Aorta (tissue), 5 donors: ENCODE results near the gene PEA15. TPM values are rescaled to one million over a fixed set of nuclear protein-coding genes. Genes with fewer than 3 reads are reported as not detected.
A peak's percentile ranks its signal among the peaks of the same experiment; 100 is the strongest.

ENCODE experiments used
- ATAC-seq: fragments of 200-7000 bp; cut with Tn5 transposase; one replicate; pipeline ENCODE4 v1.9.1; 2022; ENCODE audit warnings: moderate library complexity; ENCODE audit not compliant: low FRiP score
- DNase-seq, 2 donors: peaks; one replicate each; pipeline ENCODE4 v3.0.0-alpha.2; 2020
- H3K27ac ChIP-seq, 2 donors: one replicate each; pipeline ENCODE4 v1.5.1; 2013; ENCODE audit warnings: low read length in 2 of 2, mild to moderate bottlenecking in 2 of 2, moderate library complexity in 2 of 2, control low read depth in 1 of 2, inconsistent platforms in 1 of 2, low read depth in 1 of 2
- H3K27me3 ChIP-seq, 2 donors: one replicate each; pipeline ENCODE4 v1.6.1; 2013; ENCODE audit warnings: control low read depth in 1 of 2, low read length in 1 of 2, mild to moderate bottlenecking in 1 of 2, moderate library complexity in 1 of 2; ENCODE audit not compliant: insufficient read depth in 2 of 2, control insufficient read depth in 1 of 2
- H3K36me3 ChIP-seq, 2 donors: one replicate each; pipeline ENCODE4 v1.6.1; 2013; ENCODE audit warnings: control low read depth in 1 of 2, low read length in 1 of 2, mild to moderate bottlenecking in 1 of 2; ENCODE audit not compliant: insufficient read depth in 2 of 2, control insufficient read depth in 1 of 2
- H3K4me1 ChIP-seq, 2 donors: one replicate each; pipeline ENCODE4 v1.6.1; 2013; ENCODE audit warnings: low read length in 2 of 2, control low read depth in 1 of 2, mild to moderate bottlenecking in 1 of 2, moderate library complexity in 1 of 2; ENCODE audit not compliant: insufficient read depth in 2 of 2, control insufficient read depth in 1 of 2
- H3K4me3 ChIP-seq, 2 donors: one replicate each; pipeline ENCODE4 v1.5.1; 2013; ENCODE audit warnings: low read length in 2 of 2, control low read depth in 1 of 2, mild to moderate bottlenecking in 1 of 2
- H3K9me3 ChIP-seq: one replicate; pipeline ENCODE4 v1.6.1; 2013; ENCODE audit warnings: mild to moderate bottlenecking, low read length; ENCODE audit not compliant: control insufficient read depth
- WGBS, 2 donors: extraction: QIAGEN DNeasy Blood & Tissue Kit; methylation state at CpG; one replicate each; pipeline ENCODE4 v1.1.7; 2013; 5-methylcytosine and 5-hydroxymethylcytosine counted together
- intact Hi-C, 2 donors: fragments of 100-400 bp; cut with DNase I; formaldehyde crosslinking; loops; one replicate each; pipeline versions ENCODE4 v1.14.2 to v1.15.0; 2022
- polyA plus RNA-seq, 2 donors: library from polyadenylated mRNA; stranded (reverse); fragments of 200-250 nt; gene quantifications; one replicate each; pipeline ENCODE4 v1.2.3, GENCODE V29; 2013
- total RNA-seq, 2 donors: library from RNA; stranded (reverse); fragmentation: NEBNext Ultra II Directional; extraction: Animal tissue kit (Norgen Biotek cat#: 25700); gene quantifications; one replicate each; pipeline ENCODE4 v1.2.1, GENCODE V29; 2021
- donor health status: healthy with polysubstance abuse.
- donor health status: Bipolar disorder and iron deficiency.
- donor health status: DM: no; HTN: no; CAD: no.
- donor health status: DM: no; HTN: no; CAD: no.
- donor health status: DM: yes; HTN: yes; CAD: no.

PEA15 gene
- total and polyA plus RNA-seq, 4 donors, result 258 to 350 (median 305) TPM

- intact Hi-C loops, result no loop called here
- no peak overlapping the region for H3K4me3 ChIP-seq
- H3K27me3 ChIP-seq, result no peaks in the 10 kb centered on the region
- ATAC-seq (no peak), DNase-seq (no peak)
- no peaks in the 10 kb centered on the region for H3K9me3 ChIP-seq
- 94 to 96% methylated on average over 4 of the region's 4 CpGs for WGBS, 2 donors
- no peak overlapping the region for H3K27ac ChIP-seq
- H3K4me1 ChIP-seq, result no peaks in the 10 kb centered on the region
- no peaks in the 10 kb centered on the region for H3K36me3 ChIP-seq
Measured at GRCh38 chr1:160171354-160171753, 33.8 kb upstream of the PEA15 start.

GRCh38 chr1:160171980-160172379, 33.2 kb upstream of the PEA15 start:
- Histone ChIP-seq H3K9me3 (no peaks in the 10 kb centered on the region), H3K27ac (no peak overlapping the region), H3K27me3 (no peaks in the 10 kb centered on the region), H3K4me1 (no peaks in the 10 kb centered on the region), H3K4me3 (no peak overlapping the region), H3K36me3 (no peaks in the 10 kb centered on the region)
- ATAC-seq (no peak), DNase-seq (no peak)
- 60 to 70% methylated on average over 9 of the region's 9 CpGs for WGBS, 2 donors
- intact Hi-C loops, result no loop called here

- Histone ChIP-seq H3K9me3 (no peaks in the 10 kb centered on the region), H3K36me3 (no peaks in the 10 kb centered on the region), H3K27me3 (no peaks in the 10 kb centered on the region), H3K4me3 (no peak overlapping the region), H3K27ac (no peak overlapping the region), H3K4me1 (no peaks in the 10 kb centered on the region)
- intact Hi-C loops, result no loop called here
- DNase-seq (no peak), ATAC-seq (no peak)
- 93 to 96% methylated on average over 2 of the region's 2 CpGs for WGBS, 2 donors
Measured at GRCh38 chr1:160177231-160177630, 28.0 kb upstream of the PEA15 start.

GRCh38 chr1:160177667-160178066, 27.5 kb upstream of the PEA15 start:
- Histone ChIP-seq H3K27ac (no peak overlapping the region), H3K36me3 (no peaks in the 10 kb centered on the region), H3K27me3 (no peaks in the 10 kb centered on the region), H3K4me3 (no peak overlapping the region), H3K9me3 (no peaks in the 10 kb centered on the region), H3K4me1 (no peaks in the 10 kb centered on the region)
- DNase-seq, result no peak
- ATAC-seq, result no peak
- WGBS, 2 donors, result 88% methylated on average over 1 of the region's 1 CpG
- intact Hi-C loops, result no loop called here

- Histone ChIP-seq H3K4me1 (no peaks in the 10 kb centered on the region), H3K9me3 (no peaks in the 10 kb centered on the region), H3K4me3 (no peak overlapping the region), H3K36me3 (no peaks in the 10 kb centered on the region), H3K27ac (no peak overlapping the region), H3K27me3 (no peaks in the 10 kb centered on the region)
- ATAC-seq, result no peak
- intact Hi-C loops, result no loop called here
- no peak for DNase-seq
- 90 to 92% methylated on average over 2 of the region's 2 CpGs for WGBS, 2 donors
Measured at GRCh38 chr1:160178731-160179130, 26.5 kb upstream of the PEA15 start.

- no peak overlapping the region for H3K27ac ChIP-seq
- WGBS, 2 donors, result 92% methylated on average over 4 of the region's 4 CpGs
Measured at GRCh38 chr1:160179336-160179735, 25.8 kb upstream of the PEA15 start.

GRCh38 chr1:160186246-160186645, 18.9 kb upstream of the PEA15 start:
- intact Hi-C loops, result no loop called here

More at GRCh38 chr1:160179336-160179735, 25.8 kb upstream of the PEA15 start:
- H3K36me3 ChIP-seq, result no peaks in the 10 kb centered on the region
- H3K9me3 ChIP-seq, result no peaks in the 10 kb centered on the region
- H3K27me3 ChIP-seq, result no peaks in the 10 kb centered on the region
- intact Hi-C loops, result no loop called here
- ATAC-seq (no peak), DNase-seq (no peak)
- H3K4me3 ChIP-seq, result no peak overlapping the region
- H3K4me1 ChIP-seq, result no peaks in the 10 kb centered on the region

GRCh38 chr1:160186729-160187128, 18.5 kb upstream of the PEA15 start:
- H3K4me1 ChIP-seq, result no peaks in the 10 kb centered on the region
- no peaks in the 10 kb centered on the region for H3K27me3 ChIP-seq
- WGBS, 2 donors, result 54 to 67% methylated on average over 2 of the region's 2 CpGs
- no peaks in the 10 kb centered on the region for H3K36me3 ChIP-seq
- H3K27ac ChIP-seq, result no peak overlapping the region
- H3K9me3 ChIP-seq, result no peaks in the 10 kb centered on the region
- intact Hi-C loops, result no loop called here
- no peak overlapping the region for H3K4me3 ChIP-seq
- ATAC-seq (no peak), DNase-seq (no peak)

More at GRCh38 chr1:160186246-160186645, 18.9 kb upstream of the PEA15 start:
- Histone ChIP-seq H3K27me3 (no peaks in the 10 kb centered on the region), H3K9me3 (no peaks in the 10 kb centered on the region), H3K27ac (no peak overlapping the region), H3K36me3 (no peaks in the 10 kb centered on the region), H3K4me1 (no peaks in the 10 kb centered on the region), H3K4me3 (no peak overlapping the region)
- peak in 1 of 2 donors; percentile 36 for DNase-seq
- no peak for ATAC-seq
- WGBS, 2 donors, result 94 to 97% methylated on average over 7 of the region's 7 CpGs

- Histone ChIP-seq H3K27me3 (no peaks in the 10 kb centered on the region), H3K36me3 (no peaks in the 10 kb centered on the region), H3K27ac (no peak overlapping the region), H3K4me1 (no peaks in the 10 kb centered on the region), H3K4me3 (no peak overlapping the region), H3K9me3 (no peaks in the 10 kb centered on the region)
- intact Hi-C loops, result no loop called here
- ATAC-seq, result no peak
- 87 to 88% methylated on average over 7 of the region's 7 CpGs for WGBS, 2 donors
- DNase-seq, result no peak
Measured at GRCh38 chr1:160187407-160187806, 17.8 kb upstream of the PEA15 start.
